Keratinocyte (primary cell): ENCODE measurements around the gene GLIS2.

Experiments used
- CTCF ChIP-seq, 3 experiments: IDR thresholded peaks in 1 of 3; conservative IDR thresholded peaks in 1 of 3; optimal IDR thresholded peaks in 1 of 3; 2 replicates in 2 of 3; 3 replicates in 1 of 3; pipeline versions ENCODE3 to v1.5.1; 2011; ENCODE audit warnings: low read length in 3 of 3, mild to moderate bottlenecking in 3 of 3, moderate library complexity in 2 of 3, control low read depth in 1 of 3, inconsistent platforms in 1 of 3; ENCODE audit not compliant: insufficient read depth in 2 of 3; ENCODE audit errors: extremely low read depth in 1 of 3
- EZH2 ChIP-seq: IDR thresholded peaks from one replicate; pipeline ENCODE4 v1.6.1; 2012; ENCODE audit warnings: inconsistent platforms, mild to moderate bottlenecking, low read length, moderate library complexity

- no peak for TF ChIP-seq CTCF (optimal IDR thresholded peaks at IDR 0.05 in 1 of 3, IDR thresholded peaks at IDR 0.05 in 1 of 3, conservative IDR thresholded peaks at IDR 0.05 in 1 of 3; ENCODE audit: extremely low read depth in 1 of 3, insufficient read depth in 2 of 3, low read length in 3 of 3)
- TF ChIP-seq EZH2, result no peak
Observed at GRCh38 chr16:4334724-4335495, 19.0 kb downstream of the GLIS2 start.
